ENCODE results near the gene PBX3. TPM values are rescaled to one million over a fixed set of nuclear protein-coding genes. Genes with fewer than 3 reads are reported as not detected.

The PBX3 gene
- total RNA-seq, 1 donor from 2014 or later = 37.6 TPM

DNA sequence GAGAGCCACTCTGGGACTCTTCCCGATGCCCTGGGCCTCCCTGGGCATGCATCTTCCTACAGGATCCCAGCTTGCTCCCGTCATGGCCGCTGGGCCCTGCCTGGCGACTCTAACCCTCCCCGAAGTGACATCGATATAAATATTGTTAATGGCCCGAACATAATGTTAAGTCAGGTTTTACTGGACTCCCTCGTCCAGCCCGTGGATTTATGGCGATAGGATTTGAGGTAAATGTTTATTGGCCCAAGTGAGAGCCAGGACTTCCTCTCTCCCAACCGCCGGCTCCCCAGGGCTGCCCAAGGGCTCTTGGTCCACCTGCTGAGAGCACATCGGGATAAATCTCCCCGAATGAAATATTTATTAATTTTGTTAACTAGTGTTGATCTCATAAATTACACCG lies 246.3 kb downstream of the PBX3 start:
- Mint-ChIP-seq H3K27me3 (ENCODE audit: unreplicated experiment) (peaks cover 5% of the 10 kb centered on the region), H3K36me3 (ENCODE audit: low read depth, unreplicated experiment) (no peaks in the 10 kb centered on the region), H3K27ac (ENCODE audit: unreplicated experiment) (no peak overlapping the region), H3K9me3 (ENCODE audit: unreplicated experiment) (no peaks in the 10 kb centered on the region), H3K4me3 (ENCODE audit: unreplicated experiment) (no peak overlapping the region), H3K4me1 (ENCODE audit: unreplicated experiment) (no peaks in the 10 kb centered on the region)
- no peak for DNase-seq (ENCODE audit: low spot score)
- TF ChIP-seq, protein P1, sequence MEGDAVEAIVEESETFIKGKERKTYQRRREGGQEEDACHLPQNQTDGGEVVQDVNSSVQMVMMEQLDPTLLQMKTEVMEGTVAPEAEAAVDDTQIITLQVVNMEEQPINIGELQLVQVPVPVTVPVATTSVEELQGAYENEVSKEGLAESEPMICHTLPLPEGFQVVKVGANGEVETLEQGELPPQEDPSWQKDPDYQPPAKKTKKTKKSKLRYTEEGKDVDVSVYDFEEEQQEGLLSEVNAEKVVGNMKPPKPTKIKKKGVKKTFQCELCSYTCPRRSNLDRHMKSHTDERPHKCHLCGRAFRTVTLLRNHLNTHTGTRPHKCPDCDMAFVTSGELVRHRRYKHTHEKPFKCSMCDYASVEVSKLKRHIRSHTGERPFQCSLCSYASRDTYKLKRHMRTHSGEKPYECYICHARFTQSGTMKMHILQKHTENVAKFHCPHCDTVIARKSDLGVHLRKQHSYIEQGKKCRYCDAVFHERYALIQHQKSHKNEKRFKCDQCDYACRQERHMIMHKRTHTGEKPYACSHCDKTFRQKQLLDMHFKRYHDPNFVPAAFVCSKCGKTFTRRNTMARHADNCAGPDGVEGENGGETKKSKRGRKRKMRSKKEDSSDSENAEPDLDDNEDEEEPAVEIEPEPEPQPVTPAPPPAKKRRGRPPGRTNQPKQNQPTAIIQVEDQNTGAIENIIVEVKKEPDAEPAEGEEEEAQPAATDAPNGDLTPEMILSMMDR (IDR thresholded peaks at IDR 0.05; ENCODE audit: unreplicated experiment) = no peak

DNA sequence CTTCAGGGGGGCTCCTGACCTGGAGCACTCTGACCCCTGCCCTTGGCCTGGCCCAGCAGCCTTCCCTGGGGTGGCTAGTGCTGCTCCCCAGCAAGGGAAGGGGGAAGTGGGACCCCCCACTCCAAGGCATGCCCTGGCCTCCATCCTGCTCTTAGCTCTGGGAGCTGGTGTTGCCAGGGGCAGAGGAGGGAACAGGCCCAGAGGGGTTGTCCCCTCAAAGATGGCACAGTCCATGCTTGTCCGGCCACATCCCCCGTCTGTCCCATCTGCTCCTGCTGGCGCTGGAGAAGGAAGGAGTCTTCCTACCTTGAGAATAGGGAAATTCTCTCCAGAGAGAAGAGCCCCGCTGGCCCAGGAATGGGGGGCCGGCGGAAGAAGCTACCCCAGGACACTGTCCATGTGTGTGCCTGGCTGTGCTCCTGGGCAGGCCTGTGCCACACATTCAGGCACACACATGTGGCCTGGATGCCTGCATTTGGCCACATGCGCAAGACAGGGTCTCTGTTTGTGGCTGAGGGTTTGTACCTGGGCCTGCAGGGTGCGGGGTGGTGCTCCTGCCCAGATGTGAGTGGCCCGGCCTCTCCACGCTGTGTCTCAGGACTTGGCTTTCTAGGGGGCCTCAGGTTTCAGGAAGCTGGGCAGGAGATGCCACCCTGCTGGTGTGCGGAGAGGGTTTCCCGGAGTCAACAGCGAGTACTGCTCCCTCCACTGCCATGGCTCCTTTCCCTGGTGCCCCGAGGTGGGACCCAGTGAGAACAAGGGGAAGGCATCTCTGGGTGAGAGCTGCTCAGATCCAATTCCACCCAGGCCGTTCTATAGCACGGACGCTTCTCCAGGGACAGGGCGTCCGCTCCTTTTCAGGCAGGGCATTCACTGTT lies 247.1 kb downstream of the PBX3 start:
- TF ChIP-seq, protein P1 (IDR thresholded peaks at IDR 0.05; ENCODE audit: unreplicated experiment) = no peak
- no peak overlapping the region for H3K27ac Mint-ChIP-seq (ENCODE audit: unreplicated experiment)
- no peaks in the 10 kb centered on the region for H3K4me1 Mint-ChIP-seq (ENCODE audit: unreplicated experiment)
- H3K36me3 Mint-ChIP-seq (ENCODE audit: low read depth, unreplicated experiment) = no peaks in the 10 kb centered on the region
- H3K27me3 Mint-ChIP-seq (ENCODE audit: unreplicated experiment) = peaks cover 5% of the 10 kb centered on the region
- no peaks in the 10 kb centered on the region for H3K9me3 Mint-ChIP-seq (ENCODE audit: unreplicated experiment)
- DNase-seq (ENCODE audit: low spot score) = no peak
- no peak overlapping the region for H3K4me3 Mint-ChIP-seq (ENCODE audit: unreplicated experiment)

DNA sequence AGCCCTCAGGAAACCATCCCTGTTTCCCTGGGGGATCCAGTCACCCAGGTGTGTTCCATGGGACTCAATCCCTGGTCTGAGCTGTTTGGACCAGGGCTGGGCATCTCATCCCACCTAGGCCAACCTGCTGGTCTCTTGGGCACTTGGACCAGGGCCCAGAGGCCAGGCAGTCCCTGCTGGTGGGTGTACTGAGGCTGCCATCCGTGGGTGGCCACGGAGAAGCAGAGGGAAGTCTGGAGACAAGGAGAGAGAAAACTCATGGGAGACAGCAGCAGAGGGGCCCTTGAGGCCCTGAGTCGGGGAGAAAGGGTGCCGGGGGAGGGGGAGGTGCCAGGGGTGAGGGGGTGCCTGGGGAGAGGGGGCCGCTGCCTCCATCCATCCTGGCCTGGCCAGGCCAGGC lies 247.8 kb downstream of the PBX3 start:
- H3K27me3 Mint-ChIP-seq (ENCODE audit: unreplicated experiment) = peaks cover 5% of the 10 kb centered on the region
- TF ChIP-seq, protein P1 (IDR thresholded peaks at IDR 0.05; ENCODE audit: unreplicated experiment) = no peak
- no peak for DNase-seq (ENCODE audit: low spot score)
- no peaks in the 10 kb centered on the region for H3K4me1 Mint-ChIP-seq (ENCODE audit: unreplicated experiment)
- H3K4me3 Mint-ChIP-seq (ENCODE audit: unreplicated experiment) = no peak overlapping the region
- H3K36me3 Mint-ChIP-seq (ENCODE audit: low read depth, unreplicated experiment) = no peaks in the 10 kb centered on the region
- no peaks in the 10 kb centered on the region for H3K9me3 Mint-ChIP-seq (ENCODE audit: unreplicated experiment)
- no peak overlapping the region for H3K27ac Mint-ChIP-seq (ENCODE audit: unreplicated experiment)

DNA sequence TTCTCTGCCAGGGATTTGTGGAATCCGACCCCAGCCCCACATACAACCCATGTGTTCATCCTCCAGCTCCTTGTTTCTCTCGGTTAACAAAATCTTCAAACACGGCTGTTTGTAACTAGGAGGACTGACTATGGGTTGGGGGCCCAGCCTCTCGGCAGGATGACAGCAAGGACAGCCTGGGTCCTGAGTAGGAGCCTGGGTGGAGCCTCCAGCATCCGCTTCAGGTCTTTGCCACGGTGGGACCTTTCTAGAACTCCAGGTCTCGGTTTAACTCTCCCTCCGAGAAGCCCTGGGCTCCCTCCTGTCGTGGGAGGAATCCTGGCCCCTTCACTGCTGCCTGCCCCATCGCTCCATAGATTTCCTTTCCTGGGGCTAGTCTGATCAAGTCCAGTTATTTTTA lies 248.5 kb downstream of the PBX3 start:
- H3K27ac Mint-ChIP-seq (ENCODE audit: unreplicated experiment) = no peak overlapping the region
- no peak for DNase-seq (ENCODE audit: low spot score)
- no peaks in the 10 kb centered on the region for H3K9me3 Mint-ChIP-seq (ENCODE audit: unreplicated experiment)
- no peaks in the 10 kb centered on the region for H3K4me1 Mint-ChIP-seq (ENCODE audit: unreplicated experiment)
- H3K27me3 Mint-ChIP-seq (ENCODE audit: unreplicated experiment) = peaks cover 5% of the 10 kb centered on the region
- no peak overlapping the region for H3K4me3 Mint-ChIP-seq (ENCODE audit: unreplicated experiment)
- no peaks in the 10 kb centered on the region for H3K36me3 Mint-ChIP-seq (ENCODE audit: low read depth, unreplicated experiment)
- TF ChIP-seq, protein P1 (IDR thresholded peaks at IDR 0.05; ENCODE audit: unreplicated experiment) = no peak

DNA sequence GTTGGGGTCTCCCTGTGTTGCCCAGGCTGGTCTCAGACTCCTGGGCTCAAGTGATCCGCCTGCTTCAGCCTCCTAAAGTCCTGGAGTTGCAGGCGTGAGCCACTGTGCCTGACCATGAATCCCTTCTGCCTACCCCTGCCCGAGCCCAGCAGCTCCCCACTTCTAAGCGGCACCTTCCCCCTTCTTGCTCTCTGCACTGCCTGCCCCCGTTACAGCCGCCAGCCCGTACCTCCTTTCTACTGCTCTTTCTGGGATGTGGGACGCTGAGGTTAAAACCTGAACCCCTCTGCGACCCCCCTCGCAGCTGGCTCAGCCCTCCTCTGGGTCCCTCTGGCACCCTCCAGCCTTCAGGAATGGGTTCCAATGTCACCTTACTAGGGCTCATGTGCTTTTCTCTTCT lies 249.6 kb downstream of the PBX3 start:
- no peak for DNase-seq (ENCODE audit: low spot score)
- Mint-ChIP-seq H3K27ac (ENCODE audit: unreplicated experiment) (no peak overlapping the region), H3K4me1 (ENCODE audit: unreplicated experiment) (no peaks in the 10 kb centered on the region), H3K36me3 (ENCODE audit: low read depth, unreplicated experiment) (no peaks in the 10 kb centered on the region), H3K4me3 (ENCODE audit: unreplicated experiment) (no peak overlapping the region), H3K9me3 (ENCODE audit: unreplicated experiment) (no peaks in the 10 kb centered on the region), H3K27me3 (ENCODE audit: unreplicated experiment) (no peaks in the 10 kb centered on the region)
- TF ChIP-seq, protein P1 (IDR thresholded peaks at IDR 0.05; ENCODE audit: unreplicated experiment) = no peak

Data from endothelial cell (in vitro differentiated cells).